Heart right ventricle (tissue), 16 donors: ENCODE data around the gene RNF133. TPM values are rescaled to one million over a fixed set of nuclear protein-coding genes. Genes with fewer than 3 reads are reported as not detected.

Source experiments
- ATAC-seq, 8 donors: fragments of 200-7000 bp; cut with Tn5 transposase; one replicate each; pipeline ENCODE4 v1.9.1; 2020; ENCODE audit warnings: mild to moderate bottlenecking in 8 of 8, moderate library complexity in 8 of 8, moderate number of reproducible peaks in 1 of 8
- DNase-seq, 2 donors: peaks; one replicate each; pipeline ENCODE4 v3.0.0-alpha.2; 2020
- H3K27ac ChIP-seq, 10 donors: fragments of 200-600 bp; sonication (generic) in 2 of 10; one replicate each; pipeline versions ENCODE4 v1.5.0 to v1.8.0; 2020 to 2022; ENCODE audit warnings: mild to moderate bottlenecking in 3 of 10
- H3K27me3 ChIP-seq, 7 donors: fragments of 200-600 bp; one replicate each; pipeline ENCODE4 v1.8.0; 2021 to 2022; ENCODE audit warnings: mild to moderate bottlenecking in 2 of 7
- H3K36me3 ChIP-seq, 9 donors: fragments of 200-600 bp; sonication (generic) in 1 of 9; one replicate each; pipeline versions ENCODE4 v1.5.0 to v1.8.0; 2020 to 2022; ENCODE audit warnings: mild to moderate bottlenecking in 2 of 9
- H3K4me1 ChIP-seq, 9 donors: fragments of 200-600 bp; sonication (generic) in 1 of 9; one replicate each; pipeline versions ENCODE4 v1.5.0 to v1.8.0; 2020 to 2022; ENCODE audit warnings: mild to moderate bottlenecking in 4 of 9
- H3K4me3 ChIP-seq, 10 donors: fragments of 200-600 bp; sonication (generic) in 2 of 10; one replicate each; pipeline versions ENCODE4 v1.5.0 to v1.8.0; 2020 to 2022; ENCODE audit warnings: mild to moderate bottlenecking in 7 of 10, moderate library complexity in 2 of 10
- H3K9me3 ChIP-seq, 11 donors: fragments of 200-600 bp in 10 of 11; sonication (generic) in 2 of 11; one replicate each; pipeline versions ENCODE4 v1.5.0 to v1.8.0; 2013 to 2022; ENCODE audit warnings: mild to moderate bottlenecking in 2 of 11, control low read depth in 1 of 11, moderate library complexity in 1 of 11
- CTCF ChIP-seq, 9 donors: fragments of 200-600 bp; sonication (generic) in 2 of 9; IDR thresholded peaks; one replicate each; pipeline versions ENCODE4 v1.5.0 to v1.8.0; 2021 to 2022; ENCODE audit warnings: antibody characterized with exemption in 9 of 9, mild to moderate bottlenecking in 5 of 9, moderate library complexity in 1 of 9
- WGBS, 2 donors: extraction: QIAGEN DNeasy Blood & Tissue Kit; methylation state at CpG; one replicate each; pipeline ENCODE4 v1.1.7; 2013; ENCODE audit warnings: inconsistent platforms in 1 of 2; 5-methylcytosine and 5-hydroxymethylcytosine counted together
- intact Hi-C, 10 donors: fragments of 100-400 bp; cut with DNase I; formaldehyde crosslinking; loops; one replicate each; pipeline versions ENCODE4 v1.11.1 to v1.14.2; 2022
- long read RNA-seq, 3 donors: library from polyadenylated mRNA; unstranded; transcript quantifications; one replicate each; pipeline ENCODE4 v2.0.0, GENCODE V29; 2020 to 2021
- polyA plus RNA-seq, 2 donors: library from polyadenylated mRNA; stranded (reverse); fragments of 200-250 nt; gene quantifications; one replicate each; pipeline ENCODE4 v1.2.3, GENCODE V29; 2013
- total RNA-seq, 10 donors: library from RNA; stranded (reverse); fragmentation: NEBNext Ultra II Directional in 3 of 10; extraction: Animal tissue kit (Norgen Biotek cat#: 25700) in 3 of 10; gene quantifications; one replicate each; pipeline versions ENCODE4 v1.2.1 to v1.2.4, GENCODE V29; 2021 to 2023
- donor health status: Arrhythmogenic right ventricular cardiomyopathy.
- donor health status: ischemic (EF 13 %, LVEDD 7.1; RV severe dilation, severe dysfunction).
- donor health status: healthy with polysubstance abuse.
- donor health status: DM: no; HTN: yes; CAD: no.
- donor health status: DM: no; HTN: no; CAD: no.
- donor health status: ischemic (EF 25% LVEDD 6.9; RV normal size, moderate dysfunction).
- donor health status: ischemic (EF 25% LVEDD 5.7; RV mildly dilated, moderate dysfunction).
- donor health status: healthy.
- donor health status: DM: yes; HTN: yes; CAD: no.
- donor health status: Ischemic cardiomyopathy.
- donor health status: ischemic (EF 35%, LVEDD 5.7; RV mildly dilated, moderate dysfunction).
- donor health status: nonischemic (EF 11% LVEDD 7.7; RV severe dilation, severe dysfunction).
- donor health status: DM: yes; HTN: yes; CAD: no.
- donor health status: PGD.
- donor health status: ischemic (EF 29% LVEDD 5.4; RV normal size, mild dysfunction).
- donor health status: nonischemic (EF 23%, LVEDD 6.1; RV moderate dilation, normal function).

The RNF133 gene
- total RNA-seq (under 1 TPM in 5 of 10 donors, not detected in 5; 0.20 to 0.33 (median 0.21) TPM), polyA plus RNA-seq (not detected)
- long read RNA-seq, donor 1, result 0 reads
- long read RNA-seq, donor 2, result 0 reads
- long read RNA-seq, donor 3, result 0 reads

GRCh38 chr7:122699017-122699416, at the start of gene RNF133:
RNF133 (minus strand) TSS chr7:122699117; CDS start chr7:122698918, 199 bp downstream.
- Histone ChIP-seq H3K4me3 (no peak within 1 kb of the TSS), H3K36me3 (no peaks in the 10 kb centered on the region), H3K4me1 (no peaks in the 10 kb centered on the region), H3K9me3 (no peaks in the 10 kb centered on the region), H3K27ac (no peak within 1 kb of the TSS), H3K27me3 (no peaks in the 10 kb centered on the region)
- no peak for ATAC-seq
- TF ChIP-seq CTCF (IDR thresholded peaks at IDR 0.05), result no peak
- intact Hi-C loops, result loop anchor here in 2 of 10 donors (5.0 to 10.0 kb wide), 2 partner anchors 186 to 922 kb away; partner anchors contain the start of gene CADPS2 (in 1 of the 2)
- no peak for DNase-seq

- Histone ChIP-seq H3K4me3 (no peak overlapping the region), H3K27me3 (no peaks in the 10 kb centered on the region), H3K36me3 (no peaks in the 10 kb centered on the region), H3K27ac (no peak overlapping the region), H3K4me1 (no peaks in the 10 kb centered on the region), H3K9me3 (no peaks in the 10 kb centered on the region)
- intact Hi-C loops, result no loop called here
- ATAC-seq (no peak), DNase-seq (no peak)
- TF ChIP-seq CTCF (IDR thresholded peaks at IDR 0.05), result no peak
- 90 to 93% methylated on average over 2 of the region's 2 CpGs for WGBS, 2 donors
Measured at GRCh38 chr7:122748195-122748594, 49.3 kb upstream of the RNF133 start.

- Histone ChIP-seq H3K27ac (no peak overlapping the region), H3K36me3 (no peaks in the 10 kb centered on the region), H3K9me3 (no peaks in the 10 kb centered on the region), H3K4me3 (no peak overlapping the region), H3K4me1 (no peaks in the 10 kb centered on the region), H3K27me3 (no peaks in the 10 kb centered on the region)
- 73 to 78% methylated on average over 2 of the region's 2 CpGs for WGBS, 2 donors
- TF ChIP-seq CTCF (IDR thresholded peaks at IDR 0.05), result no peak
- intact Hi-C loops, result no loop called here
- no peak for DNase-seq
- ATAC-seq, result no peak
Measured at GRCh38 chr7:122746948-122747347, 48.0 kb upstream of the RNF133 start.

- Histone ChIP-seq H3K9me3 (no peaks in the 10 kb centered on the region), H3K4me1 (no peaks in the 10 kb centered on the region), H3K36me3 (no peaks in the 10 kb centered on the region), H3K27ac (no peak overlapping the region), H3K4me3 (no peak overlapping the region), H3K27me3 (no peaks in the 10 kb centered on the region)
- no peak for DNase-seq
- no peak for TF ChIP-seq CTCF (IDR thresholded peaks at IDR 0.05)
- intact Hi-C loops, result no loop called here
- ATAC-seq, result no peak
Measured at GRCh38 chr7:122743211-122743610, 44.3 kb upstream of the RNF133 start.
